Astrocyte (in vitro differentiated cells and primary cell): ENCODE data around the gene COA8.

Experiments used
- EZH2 ChIP-seq: IDR thresholded peaks from 2 replicates; pipeline ENCODE4 v1.6.1; 2012; ENCODE audit warnings: mild to moderate bottlenecking, low read length, inconsistent platforms; ENCODE audit not compliant: insufficient read depth
- TF ChIP-seq, protein P1 (sequence below): IDR thresholded peaks from 2 replicates; pipeline ENCODE4 v1.5.1; 2011; ENCODE audit warnings: low read depth, mild to moderate bottlenecking, inconsistent platforms, low read length, moderate library complexity; ENCODE audit not compliant: insufficient read depth

- TF ChIP-seq, protein P1, sequence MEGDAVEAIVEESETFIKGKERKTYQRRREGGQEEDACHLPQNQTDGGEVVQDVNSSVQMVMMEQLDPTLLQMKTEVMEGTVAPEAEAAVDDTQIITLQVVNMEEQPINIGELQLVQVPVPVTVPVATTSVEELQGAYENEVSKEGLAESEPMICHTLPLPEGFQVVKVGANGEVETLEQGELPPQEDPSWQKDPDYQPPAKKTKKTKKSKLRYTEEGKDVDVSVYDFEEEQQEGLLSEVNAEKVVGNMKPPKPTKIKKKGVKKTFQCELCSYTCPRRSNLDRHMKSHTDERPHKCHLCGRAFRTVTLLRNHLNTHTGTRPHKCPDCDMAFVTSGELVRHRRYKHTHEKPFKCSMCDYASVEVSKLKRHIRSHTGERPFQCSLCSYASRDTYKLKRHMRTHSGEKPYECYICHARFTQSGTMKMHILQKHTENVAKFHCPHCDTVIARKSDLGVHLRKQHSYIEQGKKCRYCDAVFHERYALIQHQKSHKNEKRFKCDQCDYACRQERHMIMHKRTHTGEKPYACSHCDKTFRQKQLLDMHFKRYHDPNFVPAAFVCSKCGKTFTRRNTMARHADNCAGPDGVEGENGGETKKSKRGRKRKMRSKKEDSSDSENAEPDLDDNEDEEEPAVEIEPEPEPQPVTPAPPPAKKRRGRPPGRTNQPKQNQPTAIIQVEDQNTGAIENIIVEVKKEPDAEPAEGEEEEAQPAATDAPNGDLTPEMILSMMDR: no peak
- no peak for TF ChIP-seq EZH2
Observed at GRCh38 chr14:103574104-103574503, 11.3 kb downstream of the COA8 start.
